Activated T-cell treated with anti-CD3 and anti-CD28 coated beads, Interleukin-2, amount 50 U/mL, for 4 hours (primary cell): Measurements from ENCODE around the gene ZDHHC22. TPM values are rescaled to one million over a fixed set of nuclear protein-coding genes. Genes with fewer than 3 reads are reported as not detected.

Experiments used
- ATAC-seq, 2 donors: fragments of 200-7000 bp; cut with Tn5 transposase; one replicate each; pipeline ENCODE4 v1.10.0; 2021
- DNase-seq: peaks from one replicate; pipeline ENCODE4 v3.0.0-alpha.2; 2020
- H3K27me3 Mint-ChIP-seq: one replicate; pipeline ENCODE4 v1.8.0; 2021; ENCODE audit warnings: low read depth, mixed read lengths
- H3K36me3 Mint-ChIP-seq: one replicate; pipeline ENCODE4 v1.8.0; 2022; ENCODE audit warnings: mixed read lengths; ENCODE audit not compliant: insufficient read depth
- H3K4me1 Mint-ChIP-seq: one replicate; pipeline ENCODE4 v1.8.0; 2021; ENCODE audit warnings: low read depth, mixed read lengths
- H3K4me3 Mint-ChIP-seq: one replicate; pipeline ENCODE4 v1.8.0; 2021; ENCODE audit warnings: mild to moderate bottlenecking, moderate library complexity, mixed read lengths
- H3K9me3 Mint-ChIP-seq: one replicate; pipeline ENCODE4 v1.8.0; 2021; ENCODE audit warnings: mixed read lengths
- total RNA-seq, 3 donors: library from RNA; stranded (reverse); gene quantifications; one replicate each; pipeline ENCODE4 v1.2.1, GENCODE V29; 2021

The ZDHHC22 gene
- total RNA-seq, 3 donors from 2014 or later = not detected

DNA sequence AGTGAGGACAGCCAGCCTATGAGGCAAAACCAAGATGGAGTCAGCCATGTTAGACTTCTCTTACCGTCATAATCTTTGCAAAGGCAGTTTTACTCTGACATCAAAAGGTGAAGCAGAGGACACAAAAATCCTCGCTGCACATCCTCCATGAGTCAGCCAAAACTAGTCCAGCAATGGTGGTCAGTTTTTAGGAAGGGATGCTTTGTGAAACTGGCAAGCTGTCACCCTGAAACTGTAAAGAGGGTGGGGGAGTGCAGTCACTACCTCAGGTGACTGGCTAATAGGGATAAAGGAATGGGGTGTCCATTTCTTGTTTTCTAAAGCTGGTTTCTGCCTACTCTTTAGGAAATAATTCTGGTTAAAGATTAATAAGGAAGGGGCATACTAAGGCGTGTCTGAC is 48.9 kb downstream of the ZDHHC22 start:
- H3K27me3 Mint-ChIP-seq = no peaks in the 10 kb centered on the region
- DNase-seq (no peak), ATAC-seq (no peak)
- peaks cover 1% of the 10 kb centered on the region for H3K36me3 Mint-ChIP-seq
- H3K4me3 Mint-ChIP-seq = no peak overlapping the region
- peaks cover 10% of the 10 kb centered on the region for H3K9me3 Mint-ChIP-seq
- H3K4me1 Mint-ChIP-seq = peaks cover 19% of the 10 kb centered on the region

DNA sequence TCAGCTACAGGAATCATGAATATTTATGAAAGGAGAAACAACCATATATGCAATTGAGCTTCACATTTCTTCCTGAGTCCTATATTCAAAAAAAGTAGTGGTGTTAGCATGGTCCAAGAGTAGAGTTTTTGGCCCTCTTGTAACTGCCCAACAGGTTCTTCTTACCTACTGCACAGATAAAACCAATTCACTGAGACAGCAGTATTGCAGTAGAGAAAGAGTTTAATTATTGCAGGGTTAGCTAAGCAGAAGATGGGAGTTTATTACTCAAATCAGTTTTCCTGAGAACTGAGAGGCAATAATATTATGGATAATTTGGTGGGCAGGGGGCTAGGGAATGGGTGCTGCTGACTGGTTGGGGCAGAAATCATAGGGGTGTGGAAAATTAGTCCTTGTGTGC is 50.1 kb downstream of the ZDHHC22 start:
- Mint-ChIP-seq H3K36me3 (no peaks in the 10 kb centered on the region), H3K9me3 (peaks cover 10% of the 10 kb centered on the region), H3K4me1 (peaks cover 9% of the 10 kb centered on the region), H3K27me3 (no peaks in the 10 kb centered on the region), H3K4me3 (no peak overlapping the region)
- DNase-seq = no peak
- ATAC-seq = no peak

DNA sequence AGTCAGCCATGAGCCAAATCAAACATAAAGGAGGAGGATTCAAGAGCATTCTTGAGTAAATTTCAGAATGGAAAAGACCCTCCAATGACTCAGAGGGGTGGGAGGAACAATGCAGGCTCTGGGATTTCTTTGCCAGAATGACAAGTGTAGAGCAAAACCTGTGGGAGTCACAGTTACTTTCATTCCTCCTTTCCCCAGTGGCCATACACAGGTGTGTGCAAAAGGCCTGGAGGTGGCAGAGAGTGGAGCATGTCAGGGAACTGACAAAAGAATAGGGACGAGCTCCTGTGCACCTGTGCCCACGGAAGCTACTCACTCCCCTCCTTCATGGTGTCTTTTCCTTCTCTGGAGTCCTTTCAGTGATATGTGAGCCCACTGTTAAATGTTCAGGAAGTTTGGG is 52.9 kb downstream of the ZDHHC22 start:
- DNase-seq (no peak), ATAC-seq (no peak)
- Mint-ChIP-seq H3K27me3 (no peaks in the 10 kb centered on the region), H3K4me1 (peaks cover 8% of the 10 kb centered on the region), H3K36me3 (no peaks in the 10 kb centered on the region), H3K4me3 (no peak overlapping the region), H3K9me3 (peaks cover 10% of the 10 kb centered on the region)

GRCh38 chr14:77088219-77088618 is 53.4 kb downstream of the ZDHHC22 start:
- Mint-ChIP-seq H3K27me3 (no peaks in the 10 kb centered on the region), H3K4me3 (no peak overlapping the region), H3K4me1 (peaks cover 8% of the 10 kb centered on the region), H3K36me3 (no peaks in the 10 kb centered on the region), H3K9me3 (peaks cover 10% of the 10 kb centered on the region)
- DNase-seq (no peak), ATAC-seq (no peak)

GRCh38 chr14:77087631-77088030 is 54.0 kb downstream of the ZDHHC22 start:
- DNase-seq (no peak), ATAC-seq (no peak)
- Mint-ChIP-seq H3K9me3 (peaks cover 10% of the 10 kb centered on the region), H3K4me3 (no peak overlapping the region), H3K4me1 (peaks cover 8% of the 10 kb centered on the region), H3K36me3 (no peaks in the 10 kb centered on the region), H3K27me3 (no peaks in the 10 kb centered on the region)

DNA sequence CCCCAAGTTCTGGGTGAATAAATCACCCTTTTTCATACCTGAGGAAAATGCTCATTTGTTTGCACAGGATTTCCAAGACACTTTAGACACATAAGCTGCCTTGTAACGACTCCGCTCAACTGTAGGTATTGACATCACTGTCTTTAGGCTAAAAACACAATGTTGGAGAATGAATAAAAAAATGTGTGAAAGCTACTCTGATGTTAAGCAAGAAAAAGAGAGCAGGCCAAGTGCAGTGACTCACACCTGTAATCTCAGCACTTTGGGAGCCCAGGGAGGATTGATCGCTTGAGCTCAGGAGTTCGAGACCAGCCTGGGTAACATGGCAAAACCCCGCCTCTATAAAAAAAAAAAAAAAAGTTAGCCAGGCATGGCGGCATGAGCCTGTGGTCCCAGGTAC is 54.6 kb downstream of the ZDHHC22 start:
- Mint-ChIP-seq H3K4me3 (no peak overlapping the region), H3K27me3 (no peaks in the 10 kb centered on the region), H3K36me3 (no peaks in the 10 kb centered on the region), H3K4me1 (peaks cover 8% of the 10 kb centered on the region), H3K9me3 (peaks cover 10% of the 10 kb centered on the region)
- DNase-seq (no peak), ATAC-seq (no peak)

DNA sequence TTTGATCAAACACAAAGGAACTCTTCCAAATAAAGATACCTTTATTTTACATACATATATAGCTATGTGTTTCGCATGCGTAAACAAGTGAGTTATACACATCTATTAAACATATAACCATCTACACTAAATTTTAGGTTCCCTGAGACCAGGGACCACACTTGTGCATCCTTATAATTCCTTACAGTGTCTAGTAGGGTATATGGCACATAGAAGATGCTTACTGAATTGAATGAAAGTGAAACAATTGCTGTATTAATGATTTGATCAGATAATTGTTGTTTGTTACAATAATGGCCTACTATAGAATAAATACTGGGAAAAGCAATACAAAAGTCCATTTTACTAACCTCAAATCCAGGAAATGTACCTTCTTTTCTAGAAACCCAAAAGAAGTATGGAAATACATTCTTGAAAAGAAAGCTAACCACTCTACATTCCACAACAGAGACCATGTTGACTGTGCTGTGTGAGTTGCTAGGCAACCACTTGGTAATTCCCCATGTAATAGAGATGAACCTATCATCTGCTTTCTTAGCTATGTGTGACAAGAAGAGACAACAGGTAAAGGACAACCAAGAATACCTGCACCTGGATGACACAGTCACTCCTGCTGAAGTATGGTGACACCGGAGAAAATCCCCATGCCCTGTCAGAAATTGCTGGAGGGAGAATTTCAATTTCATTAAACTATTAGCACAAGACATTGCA is 55.4 kb downstream of the ZDHHC22 start:
- DNase-seq (no peak), ATAC-seq (peak; percentile 50 to 77)
- Mint-ChIP-seq H3K36me3 (no peaks in the 10 kb centered on the region), H3K4me3 (no peak overlapping the region), H3K27me3 (no peaks in the 10 kb centered on the region), H3K9me3 (peaks cover 4% of the 10 kb centered on the region), H3K4me1 (peaks cover 8% of the 10 kb centered on the region)

DNA sequence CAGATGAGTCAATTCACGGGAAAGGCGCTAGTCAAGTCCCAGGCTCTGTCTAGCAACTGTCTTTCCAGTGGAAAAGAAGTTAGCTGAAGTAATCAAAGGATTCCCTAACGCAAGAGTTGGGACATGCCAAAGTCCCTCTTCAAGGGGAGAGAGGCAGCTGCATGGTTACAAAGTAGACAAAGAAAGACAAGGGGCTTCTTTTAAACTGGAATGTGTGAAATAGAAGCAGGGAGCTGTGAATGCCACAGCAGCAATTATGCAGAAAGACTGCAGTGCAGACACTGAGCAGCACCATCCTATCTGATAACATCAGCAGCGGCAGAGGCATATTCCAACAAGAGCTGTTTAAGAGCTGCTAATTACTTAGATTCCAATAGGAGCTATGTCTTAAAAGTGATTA is 56.1 kb downstream of the ZDHHC22 start:
- ATAC-seq (no peak), DNase-seq (no peak)
- no peaks in the 10 kb centered on the region for H3K27me3 Mint-ChIP-seq
- peaks cover 8% of the 10 kb centered on the region for H3K4me1 Mint-ChIP-seq
- H3K9me3 Mint-ChIP-seq = no peaks in the 10 kb centered on the region
- H3K36me3 Mint-ChIP-seq = no peaks in the 10 kb centered on the region
- no peak overlapping the region for H3K4me3 Mint-ChIP-seq

DNA sequence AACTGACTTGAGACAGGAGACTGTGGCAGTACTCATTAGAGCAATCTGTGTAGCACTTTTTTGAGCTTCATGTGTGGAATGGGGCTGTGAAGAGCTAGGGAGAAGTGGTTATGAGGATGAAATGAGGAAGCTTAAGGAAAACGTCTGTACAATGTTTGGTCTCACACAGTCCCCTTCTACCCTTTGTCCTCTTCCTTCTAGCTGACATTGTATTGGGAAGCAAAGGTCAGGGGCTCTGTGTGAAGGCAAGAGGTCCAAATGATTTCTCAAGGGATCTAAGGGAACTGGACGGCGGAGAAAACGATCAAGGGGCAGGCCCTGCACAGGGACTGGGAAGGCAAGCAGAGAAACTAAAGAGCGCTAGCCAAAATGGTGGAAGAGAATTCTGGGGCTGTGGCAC is 56.6 kb downstream of the ZDHHC22 start:
- no peaks in the 10 kb centered on the region for H3K36me3 Mint-ChIP-seq
- ATAC-seq = no peak
- H3K9me3 Mint-ChIP-seq = peaks cover 3% of the 10 kb centered on the region
- no peak overlapping the region for H3K4me3 Mint-ChIP-seq
- H3K4me1 Mint-ChIP-seq = peaks cover 8% of the 10 kb centered on the region
- no peak for DNase-seq
- H3K27me3 Mint-ChIP-seq = no peaks in the 10 kb centered on the region

DNA sequence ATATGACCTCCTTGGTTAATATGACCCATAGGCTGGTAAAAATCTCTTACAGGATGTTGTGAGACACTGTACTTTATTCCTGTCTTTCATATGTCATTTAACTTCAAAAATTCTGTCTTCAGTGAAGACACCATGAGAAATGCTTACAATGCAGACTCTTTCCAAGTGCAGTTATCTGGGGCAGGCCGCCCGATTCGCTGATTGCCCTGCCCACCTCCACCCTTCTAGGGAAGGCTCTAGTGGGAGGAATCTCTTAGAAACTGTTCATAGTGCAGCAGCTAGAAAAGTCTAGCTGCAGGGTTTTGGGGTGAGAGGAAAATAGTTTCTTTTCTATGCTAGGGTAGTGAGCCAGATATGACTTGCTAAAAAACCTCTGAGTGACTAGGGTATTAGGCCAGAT is 58.5 kb downstream of the ZDHHC22 start:
- Mint-ChIP-seq H3K4me1 (peaks cover 8% of the 10 kb centered on the region), H3K9me3 (peaks cover 7% of the 10 kb centered on the region), H3K4me3 (no peak overlapping the region), H3K27me3 (no peaks in the 10 kb centered on the region), H3K36me3 (no peaks in the 10 kb centered on the region)
- no peak for ATAC-seq
- no peak for DNase-seq

DNA sequence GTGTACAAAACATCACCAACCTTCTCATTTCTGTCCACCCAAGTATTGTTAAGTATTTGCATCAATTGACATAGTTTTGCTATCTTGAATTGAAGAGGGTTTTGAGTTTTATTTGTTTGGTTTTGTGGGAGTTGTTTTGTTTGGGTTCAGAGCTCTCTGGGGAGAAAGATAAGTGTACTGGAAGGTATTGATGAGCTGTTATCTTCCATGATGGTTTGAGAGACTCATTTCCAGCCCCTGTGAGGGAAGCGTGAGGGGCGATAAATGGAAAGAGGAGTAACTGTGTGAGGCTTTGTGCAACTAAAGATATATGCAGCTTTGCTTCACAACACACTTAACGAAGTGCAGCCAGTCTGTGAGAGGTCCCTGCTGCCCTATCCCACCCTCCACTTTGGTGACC is 59.2 kb downstream of the ZDHHC22 start:
- Mint-ChIP-seq H3K36me3 (no peaks in the 10 kb centered on the region), H3K4me1 (peaks cover 5% of the 10 kb centered on the region), H3K4me3 (no peak overlapping the region), H3K27me3 (no peaks in the 10 kb centered on the region), H3K9me3 (peaks cover 7% of the 10 kb centered on the region)
- ATAC-seq = no peak
- no peak for DNase-seq

Other genes with a start within 250 kb of the ZDHHC22 start
- 10 to 100 TPM; 29.5 to 37.1 (median 32.7) TPM for gene IRF2BPL, start 113.1 kb downstream of the ZDHHC22 start, total RNA-seq
- gene CIPC, start 43.5 kb downstream of the ZDHHC22 start, total RNA-seq = 10 to 100 TPM in 1 of 3 donors, 1 to 10 TPM in 2; 9.0 to 10.2 (median 9.4) TPM
- gene TMEM63C, start 40.0 kb upstream of the ZDHHC22 start, total RNA-seq = under 1 TPM; 0.65 to 0.91 (median 0.87) TPM
- not detected for gene NGB, start 129.4 kb upstream of the ZDHHC22 start, total RNA-seq
- 10 to 100 TPM; 18.0 to 22.2 (median 19.2) TPM for gene POMT2, start 179.1 kb upstream of the ZDHHC22 start, total RNA-seq
- 1 to 10 TPM; 5.5 to 9.2 (median 8.1) TPM for gene GSTZ1, start 179.2 kb upstream of the ZDHHC22 start, total RNA-seq
- gene TMED8, start 235.3 kb upstream of the ZDHHC22 start, total RNA-seq = 10 to 100 TPM; 16.1 to 17.1 (median 16.2) TPM
- gene SAMD15, start 235.6 kb upstream of the ZDHHC22 start, total RNA-seq = under 1 TPM; 0.61 to 0.90 (median 0.82) TPM